Pons (tissue), 1 donor: ENCODE results near the gene ZBTB16.

Experiments used
- DNase-seq: peaks from one replicate; pipeline ENCODE4 v3.0.0-alpha.2; 2016; ENCODE audit warnings: low spot score

ZBTB16 gene

DNA sequence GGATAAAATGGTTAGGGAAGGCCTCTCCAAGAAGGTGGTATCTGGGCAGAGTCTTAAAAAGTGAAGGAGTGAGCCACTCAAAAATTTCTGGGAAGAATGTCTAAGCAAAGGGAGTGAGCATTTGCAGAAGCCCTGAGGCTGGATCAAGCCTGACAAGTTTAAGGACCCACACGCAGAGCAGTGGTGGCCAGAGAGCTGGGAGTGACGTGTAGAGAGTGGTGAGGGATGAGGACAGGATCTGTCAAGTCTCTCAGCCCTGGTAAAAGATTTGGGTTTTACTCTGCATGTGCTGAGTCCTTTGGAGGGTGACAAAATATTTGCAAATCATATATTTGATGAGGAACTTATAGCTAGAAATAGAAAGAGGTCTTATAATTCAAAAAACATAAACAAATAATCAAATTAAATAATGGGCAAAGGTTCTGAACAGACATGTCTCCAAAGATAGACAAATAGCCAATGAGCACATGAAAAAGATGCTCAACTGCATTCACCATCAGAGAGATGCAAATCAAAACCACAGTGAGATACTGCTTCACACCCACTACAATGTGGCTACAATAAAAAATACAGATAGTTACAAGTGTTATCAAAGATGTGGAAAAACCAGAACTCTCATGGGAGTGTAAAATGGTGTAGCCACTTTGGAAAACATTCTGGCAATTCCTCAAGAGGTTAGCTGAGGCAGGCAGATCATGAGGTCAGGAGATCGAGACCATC lies 129.5 kb downstream of the ZBTB16 start:
- no peak for DNase-seq

DNA sequence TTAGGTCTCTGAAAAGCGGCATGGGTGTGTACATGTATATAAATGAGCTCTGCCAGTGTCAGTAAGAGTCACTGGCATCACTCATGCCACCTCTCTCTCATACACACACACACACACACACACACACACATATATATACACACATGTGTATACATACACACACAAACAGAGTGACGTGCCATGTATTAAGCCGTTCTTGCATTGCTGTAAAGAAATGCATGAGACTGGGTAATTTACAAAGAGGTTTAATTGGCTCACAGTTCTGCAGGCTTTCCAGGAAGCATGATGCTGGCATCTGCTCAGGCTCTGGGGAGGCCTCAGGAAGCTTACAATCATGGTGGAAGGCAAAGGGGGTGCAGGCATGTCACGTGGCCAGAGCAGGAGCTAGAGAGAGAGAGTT lies 131.1 kb downstream of the ZBTB16 start:
- no peak for DNase-seq

DNA sequence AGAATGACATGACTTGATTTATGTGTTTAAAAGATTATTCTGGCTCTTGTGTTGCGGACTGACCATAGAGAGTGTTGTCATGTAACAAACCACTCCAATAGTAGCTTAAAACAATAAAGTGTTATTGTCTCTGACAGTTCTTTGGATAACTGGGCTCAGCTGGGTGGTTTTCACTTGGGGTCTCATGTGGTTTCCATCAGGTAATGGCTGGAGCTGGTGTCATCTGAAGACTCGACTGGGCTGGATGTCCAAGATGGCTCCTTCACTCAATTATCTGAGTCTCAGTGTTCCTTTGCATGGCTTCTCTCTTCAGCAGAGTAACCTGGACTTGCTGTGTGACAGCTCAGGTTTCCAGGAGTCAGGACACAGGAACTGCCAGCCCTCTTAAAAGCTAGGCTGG lies 132.4 kb downstream of the ZBTB16 start:
- DNase-seq: no peak

DNA sequence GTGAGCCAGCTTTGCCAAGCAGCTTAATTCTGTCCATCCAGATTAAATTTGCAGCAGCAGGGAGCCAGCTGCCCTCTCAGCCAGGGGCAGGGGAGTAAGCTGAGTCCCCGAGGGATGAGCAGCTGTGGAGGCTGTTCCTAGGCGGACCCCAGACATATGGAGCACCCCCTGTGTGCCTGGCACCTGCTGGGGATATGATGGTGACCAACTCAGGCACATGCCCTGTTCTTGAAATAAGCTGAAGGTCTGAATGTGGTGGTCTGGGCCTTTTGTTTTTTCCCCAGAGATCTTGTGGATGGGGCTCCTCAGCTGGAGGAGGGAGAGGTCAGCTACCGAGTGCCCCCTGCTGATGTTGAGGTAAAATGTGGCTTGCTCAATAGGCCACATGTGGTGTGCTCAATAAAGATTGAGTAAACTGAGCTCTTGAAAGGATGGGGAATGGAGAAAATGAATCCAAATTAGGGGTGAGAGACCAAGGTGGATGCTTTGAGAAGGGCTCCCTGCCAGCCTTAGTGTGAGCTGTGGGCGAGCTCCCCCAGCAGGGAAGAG lies 133.4 kb downstream of the ZBTB16 start:
- DNase-seq: no peak

DNA sequence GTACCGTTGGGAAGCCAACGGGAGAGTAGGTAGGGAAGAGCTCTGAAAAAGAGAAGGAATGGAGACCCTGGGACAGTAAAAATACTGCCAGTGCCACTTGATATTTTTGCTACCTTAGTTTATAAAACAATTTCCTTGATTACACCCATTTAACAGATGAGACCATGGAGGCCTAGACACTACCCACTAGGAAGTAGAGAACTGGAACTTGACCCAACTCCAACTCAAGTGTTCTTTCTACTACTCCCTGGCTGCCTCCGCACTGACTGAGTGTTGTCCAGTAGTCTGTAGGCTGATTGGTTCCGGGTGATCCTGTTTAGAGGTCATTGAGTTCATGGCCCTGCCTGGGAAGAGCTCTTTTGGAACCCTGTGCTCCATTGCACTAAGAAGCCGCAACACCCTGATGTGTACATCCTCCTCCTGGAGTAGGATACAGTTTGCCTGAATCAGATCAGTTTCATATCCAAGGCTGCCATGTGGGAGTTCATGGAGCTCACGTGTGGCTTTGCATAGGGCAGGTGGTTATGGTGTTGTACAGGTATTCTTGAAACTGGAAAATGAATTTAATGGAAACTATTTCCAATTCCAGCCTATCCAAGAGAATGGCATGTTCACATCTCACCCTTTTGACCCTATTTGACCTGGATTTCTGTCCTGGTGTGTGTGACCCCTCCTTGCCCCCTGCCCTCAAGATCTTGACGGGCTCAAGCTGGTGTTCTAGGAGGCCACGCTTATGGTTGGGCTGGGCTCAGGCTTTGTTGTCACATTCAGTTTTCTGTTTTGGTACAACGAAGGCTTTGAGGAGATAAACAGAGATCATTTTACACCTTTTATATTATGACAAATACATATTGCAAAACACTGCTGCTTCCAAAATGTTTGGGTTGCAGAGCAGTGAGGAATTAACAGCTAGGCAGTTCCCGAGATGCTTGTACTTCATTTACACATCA lies 134.5 kb downstream of the ZBTB16 start:
- DNase-seq: no peak

DNA sequence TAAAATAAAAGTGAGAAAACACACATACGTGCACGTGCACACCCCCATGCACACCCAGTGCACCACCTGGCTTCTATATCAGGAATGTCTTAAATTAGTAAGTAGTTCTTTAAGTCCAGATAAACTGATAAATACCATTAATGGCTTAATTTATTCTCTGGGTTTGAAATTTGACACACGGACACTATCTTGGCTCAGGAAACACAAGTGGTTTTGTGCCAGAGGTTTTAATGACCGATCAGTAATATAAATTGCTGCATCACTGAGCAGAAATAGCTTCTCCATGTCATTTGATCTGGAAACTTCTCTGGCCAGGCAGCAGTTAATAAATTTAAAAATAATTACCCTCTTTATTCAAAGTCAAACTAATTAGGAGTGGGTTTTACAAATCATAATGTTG lies 135.2 kb downstream of the ZBTB16 start:
- DNase-seq: no peak

DNA sequence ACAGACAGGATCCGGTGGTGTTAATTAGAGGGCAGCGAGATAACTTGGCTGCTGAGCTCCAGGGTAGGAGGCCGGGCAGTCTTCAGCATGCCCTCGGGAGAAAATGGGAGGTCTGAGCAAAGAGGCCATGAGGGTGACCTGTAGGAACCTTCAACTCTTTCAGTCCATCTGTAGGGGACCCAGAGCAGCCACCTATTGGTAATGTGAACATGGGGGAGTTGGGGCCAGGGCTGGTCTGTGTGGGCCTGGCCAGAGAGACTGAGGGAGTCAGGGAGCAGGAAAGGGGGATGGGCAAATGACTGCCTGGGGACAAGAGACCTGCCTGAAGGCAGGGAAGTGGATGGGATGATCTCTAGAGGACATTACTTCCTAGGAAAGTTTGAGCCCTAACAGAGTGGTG lies 135.6 kb downstream of the ZBTB16 start:
- DNase-seq: no peak

DNA sequence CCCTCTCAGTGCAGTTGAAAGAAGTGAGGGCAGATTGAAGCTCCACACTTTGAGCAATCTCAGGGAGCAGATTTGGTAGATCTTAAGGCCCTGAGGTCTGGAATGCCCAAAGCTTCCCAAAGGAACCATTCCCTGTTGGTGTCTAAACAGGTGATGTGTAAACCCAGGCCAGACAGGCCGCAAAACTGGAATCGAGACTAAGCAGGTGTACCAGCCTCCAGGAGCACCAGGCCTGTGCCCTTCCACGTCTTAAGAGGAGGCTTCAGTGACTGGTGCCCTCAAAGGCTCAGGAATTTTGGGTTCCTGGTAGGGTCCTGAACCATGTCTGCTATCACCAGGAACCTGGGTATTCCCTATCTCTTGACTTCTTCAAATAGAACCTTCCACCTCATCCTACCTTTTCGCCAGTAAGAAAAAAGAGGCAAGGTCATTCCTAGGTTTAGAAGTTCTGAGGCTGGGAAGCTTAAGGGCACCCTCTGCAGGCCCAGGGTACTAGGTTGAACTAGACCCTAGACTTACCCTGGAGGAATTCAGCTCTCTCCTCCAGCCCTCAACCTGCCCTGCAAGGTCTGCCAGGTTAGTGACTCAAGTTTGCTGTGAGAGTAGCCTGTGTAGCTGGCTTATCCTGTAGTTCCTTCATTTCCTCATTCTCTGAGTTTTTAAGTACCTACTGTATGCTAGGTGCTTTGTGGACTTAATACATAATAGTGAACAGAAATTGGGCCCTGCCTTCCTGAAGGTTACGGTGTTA lies 136.6 kb downstream of the ZBTB16 start:
- DNase-seq: no peak

DNA sequence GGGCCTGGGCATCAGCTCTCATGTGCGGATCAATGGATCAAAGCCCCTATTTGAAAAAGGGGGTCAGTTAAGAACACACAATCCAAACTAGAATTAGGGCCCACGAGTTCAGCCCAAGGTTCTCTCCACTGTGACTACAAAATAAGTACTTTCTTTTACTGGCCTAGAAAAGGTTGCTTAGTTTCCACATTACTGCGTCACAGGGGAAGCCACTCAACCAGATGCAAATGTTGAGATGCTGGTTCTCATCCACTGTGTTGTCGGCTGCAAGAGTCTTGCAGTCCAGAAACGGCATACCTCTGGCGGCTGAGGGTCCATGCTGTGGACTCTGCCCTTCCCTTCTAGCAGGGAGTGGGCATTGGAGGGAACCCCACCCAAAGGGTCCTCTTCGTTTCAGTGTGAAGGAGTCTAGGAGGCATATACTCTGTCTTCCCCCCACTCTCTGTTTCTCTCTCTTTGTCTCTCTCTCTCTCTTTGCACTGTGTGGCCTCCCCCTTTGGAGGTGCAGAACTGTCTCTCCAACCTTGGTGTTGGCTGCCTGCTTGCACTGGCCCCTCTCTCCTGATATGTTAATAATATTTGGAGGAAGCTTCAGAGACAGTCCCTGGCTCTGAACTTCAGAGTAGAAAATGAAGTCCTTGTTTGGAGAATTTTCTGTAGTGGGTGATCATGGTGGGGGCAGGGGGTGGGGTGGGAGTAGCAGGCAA lies 137.6 kb downstream of the ZBTB16 start:
- DNase-seq: peak; percentile 58

DNA sequence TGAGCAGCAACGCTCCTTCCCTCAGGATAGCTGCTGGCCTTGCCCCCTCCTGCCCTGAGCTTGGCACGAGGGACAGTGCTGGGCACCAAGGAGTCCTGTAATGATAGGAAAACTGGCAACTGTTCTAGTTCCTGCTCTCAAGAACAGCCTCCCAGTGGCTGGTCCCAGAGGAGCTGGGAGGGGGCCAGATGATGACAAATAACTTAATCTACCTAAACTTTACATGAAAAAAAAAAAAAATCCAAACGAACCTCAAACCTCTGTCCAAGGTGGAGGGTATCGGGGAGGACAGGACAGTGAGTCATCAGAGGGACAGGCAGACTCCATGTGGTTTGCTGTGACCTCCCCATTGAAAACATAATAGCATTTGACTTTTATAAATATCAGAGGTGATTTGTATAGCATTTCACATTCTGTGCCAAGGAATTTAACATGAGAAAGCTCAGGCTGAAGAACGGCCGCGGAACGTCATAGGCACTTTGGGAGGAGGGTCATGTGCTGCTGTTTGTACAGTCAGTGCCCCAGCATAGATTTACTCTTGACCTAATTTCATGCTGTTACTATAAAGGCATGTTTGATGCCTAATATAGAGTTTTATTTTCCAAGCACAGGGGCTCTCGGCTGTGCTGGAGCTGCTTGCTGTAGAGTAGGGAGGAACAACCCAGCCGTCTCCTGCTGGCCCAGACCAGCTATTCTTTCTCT lies 138.4 kb downstream of the ZBTB16 start:
- DNase-seq: peak; percentile 52

DNA sequence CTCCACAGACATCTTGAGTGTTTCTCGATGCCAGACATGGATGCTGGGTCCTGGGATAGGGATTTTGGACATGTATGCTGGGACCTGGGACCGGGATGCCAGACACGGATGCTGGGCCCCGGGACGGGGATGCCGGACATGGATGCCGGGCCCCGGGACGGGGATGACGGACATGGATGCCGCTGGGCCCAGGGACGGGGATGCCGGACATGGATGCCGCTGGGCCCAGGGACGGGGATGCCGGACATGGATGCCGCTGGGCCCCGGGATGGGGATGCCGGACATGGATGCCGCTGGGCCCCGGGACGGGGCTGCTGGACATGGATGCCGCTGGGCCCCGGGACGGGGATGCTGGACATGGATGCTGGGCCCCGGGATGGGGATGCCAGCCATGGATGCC lies 139.5 kb downstream of the ZBTB16 start:
- no peak for DNase-seq

DNA sequence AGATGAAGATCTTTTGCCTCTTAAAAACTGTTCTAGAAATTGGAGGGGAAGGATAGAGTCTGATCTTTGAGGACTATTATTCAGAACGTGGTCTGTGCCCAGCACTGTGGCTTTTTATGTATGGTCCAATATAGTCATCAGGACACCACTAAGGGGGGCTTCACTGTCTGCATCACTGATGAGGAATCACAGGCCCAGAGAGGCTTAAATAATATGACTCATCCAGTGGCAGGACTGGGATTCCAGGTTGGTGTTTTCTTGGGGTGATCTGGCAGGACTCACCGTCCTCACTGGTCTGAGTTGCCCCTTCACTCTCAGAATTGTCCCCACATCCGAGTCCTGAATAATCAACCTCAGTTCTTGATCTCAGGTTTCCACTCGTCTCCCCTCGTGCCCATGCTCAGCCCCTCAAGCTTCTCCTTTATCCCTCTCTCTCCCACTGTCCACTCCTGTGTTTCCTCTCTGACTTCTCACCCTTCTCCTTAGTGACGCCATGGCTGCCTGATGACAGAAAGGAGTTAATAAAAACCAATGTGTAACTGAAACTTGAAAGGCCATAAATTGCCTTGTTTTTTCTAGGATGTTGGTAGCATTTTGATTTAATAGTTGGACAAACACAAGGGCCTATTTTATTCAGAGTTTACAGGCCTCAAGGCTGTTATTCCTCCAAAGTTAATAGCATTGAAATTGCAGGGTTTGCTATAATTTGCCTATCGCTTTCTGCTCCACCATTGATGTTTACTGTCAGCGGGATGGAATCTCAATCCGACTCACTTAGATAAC lies 141.0 kb downstream of the ZBTB16 start:
- no peak for DNase-seq

DNA sequence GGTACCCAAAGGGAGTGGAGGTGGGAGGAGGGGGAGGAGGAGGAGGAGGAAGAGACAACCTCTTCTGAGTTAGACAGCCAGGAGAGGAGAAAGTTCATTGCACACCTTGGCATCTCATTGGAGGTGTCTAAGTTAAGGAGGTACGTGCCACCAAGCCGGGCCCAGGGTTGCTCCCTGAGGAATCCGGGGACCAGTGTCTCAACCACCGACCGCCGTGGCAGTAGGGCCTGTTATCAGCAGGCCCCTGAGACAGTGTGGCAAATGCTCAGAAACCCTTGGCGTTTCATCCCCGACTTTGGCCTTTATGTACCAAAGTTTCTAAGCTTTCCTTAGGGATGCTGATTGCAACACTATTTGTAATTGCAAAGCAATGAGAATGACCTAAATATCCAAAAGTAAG lies 141.7 kb downstream of the ZBTB16 start:
- no peak for DNase-seq

DNA sequence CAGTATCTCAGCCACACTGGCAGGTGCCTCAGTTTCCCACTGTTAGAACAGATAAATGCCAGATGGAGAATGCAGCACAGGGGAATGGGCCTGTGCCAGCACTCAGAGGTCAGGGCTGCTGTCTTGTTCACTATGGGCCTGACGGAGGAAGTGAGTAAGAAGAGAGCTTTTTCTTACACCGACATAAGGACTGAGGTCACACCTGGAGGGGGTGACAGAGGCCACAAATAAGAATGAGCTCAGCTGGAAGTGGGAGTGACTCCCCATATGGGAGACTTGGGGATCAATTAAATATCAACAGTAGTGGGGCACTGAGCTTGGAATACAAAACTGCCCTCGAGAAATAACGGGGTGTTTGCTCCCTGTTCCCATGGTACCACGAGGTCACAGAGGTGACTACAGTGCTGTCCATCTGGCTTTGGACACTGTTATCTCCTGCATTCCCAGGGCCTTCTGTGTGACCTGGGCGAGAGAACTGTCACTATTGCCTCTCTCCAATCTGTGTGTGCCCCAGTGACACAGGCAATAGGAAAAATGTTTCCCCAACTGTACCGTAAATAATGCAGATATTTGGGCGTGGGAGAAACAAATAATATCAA lies 142.6 kb downstream of the ZBTB16 start:
- no peak for DNase-seq

DNA sequence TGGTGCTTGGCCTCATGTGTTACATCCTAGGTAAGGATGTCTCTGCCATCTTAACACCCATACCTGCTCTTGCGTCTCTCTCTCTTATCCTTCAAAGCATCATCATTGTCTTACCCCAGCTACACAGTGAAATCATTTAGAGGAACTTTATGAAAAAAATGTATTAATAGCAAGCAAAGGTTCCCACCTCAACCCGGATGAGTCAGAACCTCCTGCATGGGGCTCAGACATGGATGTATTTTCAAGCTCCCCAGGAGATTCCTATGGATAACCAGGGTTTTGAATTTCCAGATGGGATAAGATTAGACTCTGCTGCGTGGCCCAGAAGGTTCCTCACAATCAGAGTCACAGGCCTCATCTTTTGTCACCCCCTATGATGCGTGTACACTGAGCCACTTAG lies 147.6 kb downstream of the ZBTB16 start:
- no peak for DNase-seq

DNA sequence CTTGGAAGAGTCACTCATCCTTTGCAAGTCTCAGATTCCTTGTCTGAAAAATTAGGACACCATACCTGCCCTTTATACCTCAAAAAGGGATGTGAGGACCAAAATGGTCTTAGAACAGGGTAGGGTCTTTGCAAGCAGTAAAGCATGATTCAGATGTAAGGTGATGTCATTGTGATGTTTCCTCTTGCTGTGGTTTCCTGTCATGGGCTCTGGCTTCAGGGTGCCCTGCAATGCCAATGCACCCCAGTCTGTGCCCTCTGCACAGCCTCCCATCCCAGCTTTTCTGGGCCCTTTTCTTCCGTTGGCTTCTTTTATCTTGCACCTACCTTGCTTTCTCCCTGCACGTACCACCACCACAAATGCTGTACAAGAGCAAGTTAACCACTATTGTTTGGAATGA lies 148.9 kb downstream of the ZBTB16 start:
- DNase-seq: no peak

DNA sequence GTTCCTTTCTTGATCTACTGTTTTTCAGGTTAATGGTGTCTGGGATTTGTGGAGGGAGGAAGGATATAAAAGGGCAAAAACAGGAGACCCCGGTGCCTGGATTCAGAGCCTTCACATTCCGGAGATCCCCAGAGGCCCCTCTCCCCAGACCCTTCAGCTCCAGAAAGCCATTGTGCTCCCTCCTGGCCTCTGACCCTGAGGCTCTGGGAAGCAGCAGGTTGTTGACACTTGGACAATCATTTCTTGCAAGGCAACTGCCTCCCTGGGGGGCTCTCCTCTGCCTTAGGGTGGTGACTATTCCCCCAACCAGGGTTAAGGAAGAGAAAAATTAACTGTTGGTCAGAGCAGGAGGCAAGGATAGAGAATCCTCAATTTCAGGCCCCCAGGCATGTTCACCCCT lies 149.8 kb downstream of the ZBTB16 start:
- DNase-seq: no peak

DNA sequence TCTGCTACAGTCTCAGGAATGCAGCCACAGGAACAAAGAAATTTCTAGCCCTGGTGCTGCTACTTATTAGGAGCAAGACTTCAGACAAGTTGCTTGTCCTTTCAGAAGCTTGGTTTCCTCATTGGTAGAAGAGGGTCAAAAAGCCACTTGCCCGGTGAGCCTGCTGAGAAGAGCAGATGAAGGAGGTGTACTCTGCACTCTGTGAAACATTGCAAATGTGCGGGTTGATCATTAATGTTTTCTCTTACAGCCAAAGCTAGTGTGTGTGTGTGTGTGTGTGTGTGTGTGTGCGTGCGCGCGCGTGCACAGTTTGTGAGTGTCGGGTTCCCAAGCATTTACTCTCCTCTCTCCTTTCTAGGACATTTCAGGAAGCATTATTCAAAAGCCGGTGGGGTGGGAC lies 150.4 kb downstream of the ZBTB16 start:
- no peak for DNase-seq

DNA sequence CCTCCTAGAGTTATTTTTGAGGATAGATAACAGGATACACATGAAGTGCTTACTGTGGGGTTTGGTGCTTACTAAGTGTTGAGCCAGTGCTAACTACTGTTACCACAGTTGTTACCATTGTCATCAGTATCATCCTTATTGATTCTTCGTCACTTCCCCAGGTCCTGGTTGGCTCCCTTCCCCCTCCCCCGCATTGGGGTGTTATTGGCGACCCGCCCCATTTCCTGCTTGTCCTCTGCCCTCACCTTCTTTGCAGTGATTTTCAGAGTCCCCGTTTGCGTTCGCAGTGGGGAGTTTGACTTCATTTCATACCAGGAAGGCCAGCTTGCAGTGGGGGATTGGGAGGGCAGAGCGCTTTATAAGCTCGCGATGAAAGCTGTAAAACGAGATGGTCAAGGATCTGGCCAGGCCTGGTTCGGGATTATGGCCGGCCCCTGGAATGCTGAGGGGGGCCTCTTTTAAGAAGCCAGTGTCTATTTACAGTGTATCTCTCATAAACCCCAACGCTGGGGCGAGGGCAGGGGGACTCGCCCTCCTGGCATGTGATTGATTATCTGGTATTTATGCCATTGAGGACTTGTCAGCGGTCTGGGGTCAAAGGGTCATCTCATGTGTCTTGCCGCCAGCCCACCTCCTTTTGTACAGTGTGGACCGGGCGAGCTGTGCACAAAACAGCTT lies 152.1 kb downstream of the ZBTB16 start:
- DNase-seq: no peak
